Glutamatergic neuron (in vitro differentiated cells): ENCODE measurements around the gene SMIM36. TPM values are rescaled to one million over a fixed set of nuclear protein-coding genes. Genes with fewer than 3 reads are reported as not detected.

Experiments used
- DNase-seq: peaks from one replicate; pipeline ENCODE4 v3.0.0; 2022
- H3K27ac Mint-ChIP-seq: one replicate; pipeline ENCODE4 v1.8.0; 2020; ENCODE audit warnings: mild to moderate bottlenecking, mixed read lengths, inconsistent platforms; ENCODE audit not compliant: unreplicated experiment
- H3K27me3 Mint-ChIP-seq: one replicate; pipeline ENCODE4 v1.8.0; 2020; ENCODE audit warnings: mild to moderate bottlenecking, moderate library complexity, mixed read lengths, inconsistent platforms; ENCODE audit not compliant: unreplicated experiment
- H3K36me3 Mint-ChIP-seq: one replicate; pipeline ENCODE4 v1.8.0; 2020; ENCODE audit warnings: mild to moderate bottlenecking, mixed read lengths, inconsistent platforms; ENCODE audit not compliant: unreplicated experiment
- H3K4me1 Mint-ChIP-seq: one replicate; pipeline ENCODE4 v1.8.0; 2020; ENCODE audit warnings: mild to moderate bottlenecking, low read depth, mixed read lengths, inconsistent platforms; ENCODE audit not compliant: unreplicated experiment
- H3K4me3 Mint-ChIP-seq: one replicate; pipeline ENCODE4 v1.8.0; 2020; ENCODE audit warnings: mild to moderate bottlenecking, mixed read lengths, inconsistent platforms; ENCODE audit not compliant: unreplicated experiment
- H3K9me3 Mint-ChIP-seq: one replicate; pipeline ENCODE4 v1.8.0; 2020; ENCODE audit warnings: mild to moderate bottlenecking, moderate library complexity, mixed read lengths, inconsistent platforms; ENCODE audit not compliant: unreplicated experiment
- total RNA-seq: library from RNA; stranded (reverse); fragmentation: NEBNext Ultra II Directional; extraction: Animal tissue kit (Norgen Biotek cat#: 25700); gene quantifications from one replicate; pipeline ENCODE4 v1.2.1, GENCODE V29; 2021; ENCODE audit not compliant: unreplicated experiment
- TF ChIP-seq, protein P1 (sequence below): fragments of 200-600 bp; sonication (generic); IDR thresholded peaks from one replicate; pipeline ENCODE4 v1.5.0; 2021; ENCODE audit not compliant: partially characterized antibody, unreplicated experiment

Gene SMIM36
- total RNA-seq, 1 donor from 2014 or later = not detected

DNA sequence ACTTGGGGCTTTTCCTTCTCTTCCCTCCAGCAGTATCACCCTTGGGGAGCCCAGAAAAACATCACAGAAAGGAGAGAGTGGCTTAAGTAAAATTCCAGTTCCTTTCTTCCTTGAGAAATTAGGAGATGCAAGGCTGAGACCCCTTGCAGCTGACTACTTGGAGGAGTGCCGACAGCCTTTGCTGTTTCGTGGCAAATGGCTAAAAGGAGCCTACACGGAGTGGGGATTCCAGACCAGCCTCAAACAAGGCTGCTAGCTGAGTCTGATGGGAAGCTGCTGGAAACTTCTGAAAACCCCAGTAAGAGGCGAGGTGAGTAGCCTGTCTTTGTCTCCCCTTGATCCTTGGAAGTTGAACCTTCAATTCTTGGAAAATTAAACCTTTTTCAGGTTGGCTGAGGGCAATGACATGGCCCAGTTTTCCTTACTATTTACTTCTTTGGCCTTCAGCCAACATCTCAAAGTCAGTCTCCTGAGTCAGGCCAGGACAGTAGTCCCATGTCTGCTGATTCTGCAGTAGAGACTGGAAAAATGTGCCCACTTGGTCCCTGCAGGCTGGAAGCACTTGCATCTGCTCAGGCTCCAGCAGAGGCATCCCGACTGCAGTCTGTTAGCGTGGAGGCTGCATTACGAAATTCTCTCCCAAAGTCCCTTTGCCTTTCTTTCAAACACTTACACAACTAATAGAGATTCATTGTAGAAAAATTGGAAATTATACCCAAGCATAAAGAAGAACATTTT lies 23.4 kb downstream of the SMIM36 start:
- H3K27me3 Mint-ChIP-seq = no peaks in the 10 kb centered on the region
- TF ChIP-seq, protein P1, sequence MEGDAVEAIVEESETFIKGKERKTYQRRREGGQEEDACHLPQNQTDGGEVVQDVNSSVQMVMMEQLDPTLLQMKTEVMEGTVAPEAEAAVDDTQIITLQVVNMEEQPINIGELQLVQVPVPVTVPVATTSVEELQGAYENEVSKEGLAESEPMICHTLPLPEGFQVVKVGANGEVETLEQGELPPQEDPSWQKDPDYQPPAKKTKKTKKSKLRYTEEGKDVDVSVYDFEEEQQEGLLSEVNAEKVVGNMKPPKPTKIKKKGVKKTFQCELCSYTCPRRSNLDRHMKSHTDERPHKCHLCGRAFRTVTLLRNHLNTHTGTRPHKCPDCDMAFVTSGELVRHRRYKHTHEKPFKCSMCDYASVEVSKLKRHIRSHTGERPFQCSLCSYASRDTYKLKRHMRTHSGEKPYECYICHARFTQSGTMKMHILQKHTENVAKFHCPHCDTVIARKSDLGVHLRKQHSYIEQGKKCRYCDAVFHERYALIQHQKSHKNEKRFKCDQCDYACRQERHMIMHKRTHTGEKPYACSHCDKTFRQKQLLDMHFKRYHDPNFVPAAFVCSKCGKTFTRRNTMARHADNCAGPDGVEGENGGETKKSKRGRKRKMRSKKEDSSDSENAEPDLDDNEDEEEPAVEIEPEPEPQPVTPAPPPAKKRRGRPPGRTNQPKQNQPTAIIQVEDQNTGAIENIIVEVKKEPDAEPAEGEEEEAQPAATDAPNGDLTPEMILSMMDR = no peak
- no peaks in the 10 kb centered on the region for H3K36me3 Mint-ChIP-seq
- no peak overlapping the region for H3K27ac Mint-ChIP-seq
- DNase-seq = no peak
- no peaks in the 10 kb centered on the region for H3K9me3 Mint-ChIP-seq
- peaks cover 4% of the 10 kb centered on the region for H3K4me1 Mint-ChIP-seq
- H3K4me3 Mint-ChIP-seq = no peak overlapping the region

DNA sequence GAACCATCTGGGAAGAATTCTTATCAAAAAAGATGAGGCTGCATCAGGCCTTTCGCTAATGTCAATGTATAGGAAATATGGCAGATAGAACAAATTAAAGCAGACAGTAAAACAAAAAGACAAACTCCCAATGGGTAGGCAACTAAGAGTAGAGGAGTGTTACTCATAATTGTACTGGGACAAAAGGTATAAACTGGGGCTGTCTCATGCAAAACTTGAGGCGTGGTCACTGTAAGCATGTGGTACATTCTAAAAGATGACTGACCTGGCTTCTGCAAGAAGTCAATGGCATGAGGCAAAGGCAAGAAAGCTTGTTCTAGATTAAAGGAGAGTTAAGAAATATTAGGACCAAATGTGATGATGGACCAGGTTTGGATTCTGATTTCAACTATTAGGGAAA lies 26.7 kb downstream of the SMIM36 start:
- H3K9me3 Mint-ChIP-seq = no peaks in the 10 kb centered on the region
- no peaks in the 10 kb centered on the region for H3K27me3 Mint-ChIP-seq
- DNase-seq = no peak
- no peak overlapping the region for H3K4me3 Mint-ChIP-seq
- TF ChIP-seq, protein P1 = no peak
- H3K4me1 Mint-ChIP-seq = peaks cover 2% of the 10 kb centered on the region
- H3K27ac Mint-ChIP-seq = no peak overlapping the region
- no peaks in the 10 kb centered on the region for H3K36me3 Mint-ChIP-seq

DNA sequence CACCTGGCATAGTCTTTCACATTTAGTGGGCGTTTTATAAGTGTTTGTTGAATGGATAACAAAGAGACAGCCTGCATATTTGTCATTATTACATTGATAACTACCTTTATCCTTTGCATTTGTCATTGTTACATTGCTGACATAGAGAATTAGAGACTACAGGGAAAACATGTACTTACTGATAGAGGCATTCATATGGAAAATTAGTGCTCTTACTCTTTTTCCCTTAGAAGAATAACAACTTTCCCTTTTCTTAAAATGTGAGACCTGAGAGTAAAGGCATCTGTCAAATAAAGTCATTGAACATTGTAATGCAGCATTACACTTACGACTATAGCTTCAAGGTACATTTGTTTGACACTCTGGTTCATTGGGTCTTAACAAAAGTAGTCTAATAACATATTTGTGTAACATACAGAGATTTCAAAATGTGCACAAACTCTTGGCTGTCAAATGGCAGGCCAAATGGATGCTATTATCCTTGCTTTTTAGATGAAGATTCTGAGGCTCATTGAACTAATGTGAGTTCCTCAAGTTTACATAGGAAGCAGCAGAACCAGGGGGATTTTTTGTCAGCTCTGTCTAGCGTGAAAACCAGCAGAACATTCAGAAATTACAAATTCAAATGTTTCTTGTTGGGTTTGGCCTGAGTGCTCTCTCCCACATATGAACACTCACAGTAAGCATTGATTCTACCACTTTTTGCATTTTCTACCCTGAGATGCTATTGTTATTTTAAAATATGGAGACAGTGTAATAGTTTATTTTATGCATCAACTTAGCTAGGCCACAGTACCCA lies 28.5 kb downstream of the SMIM36 start:
- Mint-ChIP-seq H3K9me3 (no peaks in the 10 kb centered on the region), H3K27ac (no peak overlapping the region), H3K27me3 (no peaks in the 10 kb centered on the region), H3K4me3 (no peak overlapping the region), H3K4me1 (peaks cover 2% of the 10 kb centered on the region), H3K36me3 (no peaks in the 10 kb centered on the region)
- no peak for DNase-seq
- TF ChIP-seq, protein P1 = no peak

DNA sequence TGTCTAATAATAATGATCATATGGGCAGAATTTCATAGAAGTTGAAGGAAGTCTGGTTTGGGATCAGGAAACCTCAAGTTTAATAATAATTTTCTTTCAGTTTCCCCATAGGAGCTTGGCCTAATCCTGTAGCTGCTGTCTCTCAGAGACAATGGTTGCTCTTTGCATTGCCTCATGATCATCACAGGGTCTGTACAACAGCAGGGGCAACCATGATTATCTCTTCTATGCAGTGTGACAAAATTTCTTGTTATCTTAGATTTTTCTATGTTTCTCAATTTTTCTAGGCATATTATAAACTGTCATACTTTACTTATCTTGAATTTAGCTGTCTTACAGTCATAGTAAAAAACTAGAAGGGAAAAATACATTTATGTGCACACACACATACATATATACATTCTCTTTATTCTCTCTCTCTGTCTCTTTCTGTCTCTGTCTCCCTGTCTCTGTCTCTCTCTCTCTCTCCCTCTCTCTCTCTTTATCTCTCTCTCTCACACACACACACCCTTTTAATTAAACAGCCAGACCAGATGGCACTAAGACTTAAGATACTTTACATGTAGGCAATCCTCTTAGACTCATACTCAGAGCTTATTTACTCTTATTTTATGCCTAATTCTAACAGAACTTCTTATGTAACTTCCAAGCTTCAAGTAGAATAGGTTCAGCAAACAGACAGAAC lies 30.5 kb downstream of the SMIM36 start:
- no peak overlapping the region for H3K27ac Mint-ChIP-seq
- no peak overlapping the region for H3K4me3 Mint-ChIP-seq
- no peaks in the 10 kb centered on the region for H3K4me1 Mint-ChIP-seq
- TF ChIP-seq, protein P1 = no peak
- no peak for DNase-seq
- H3K9me3 Mint-ChIP-seq = no peaks in the 10 kb centered on the region
- H3K36me3 Mint-ChIP-seq = no peaks in the 10 kb centered on the region
- H3K27me3 Mint-ChIP-seq = no peaks in the 10 kb centered on the region
